Urinary bladder (tissue), 4 donors: ENCODE measurements around the gene DCUN1D3. TPM values are rescaled to one million over a fixed set of nuclear protein-coding genes. Genes with fewer than 3 reads are reported as not detected.

Experiments used
- DNase-seq: peaks from one replicate; pipeline ENCODE4 v3.0.0-alpha.2; 2015; ENCODE audit errors: extremely low spot score
- H3K27ac ChIP-seq: one replicate; pipeline ENCODE4 v1.5.1; 2013; ENCODE audit warnings: low read depth, mild to moderate bottlenecking, moderate library complexity
- H3K36me3 ChIP-seq: one replicate; pipeline ENCODE4 v1.6.1; 2013; ENCODE audit warnings: mild to moderate bottlenecking, moderate library complexity; ENCODE audit not compliant: insufficient read depth
- H3K4me1 ChIP-seq: one replicate; pipeline ENCODE4 v1.6.1; 2013; ENCODE audit warnings: mild to moderate bottlenecking, moderate library complexity; ENCODE audit not compliant: insufficient read depth
- H3K4me3 ChIP-seq: one replicate; pipeline ENCODE4 v1.5.1; 2013; ENCODE audit warnings: low read depth, low read length
- WGBS: extraction: QIAGEN DNeasy Blood & Tissue Kit; methylation state at CpG from one replicate; pipeline ENCODE4 v1.1.7; 2013; 5-methylcytosine and 5-hydroxymethylcytosine counted together
- polyA plus RNA-seq: library from polyadenylated mRNA; stranded (reverse); fragments of 200-250 nt; gene quantifications from one replicate; pipeline ENCODE4 v1.2.3, GENCODE V29; 2013
- total RNA-seq: library from RNA; depleted of rRNA; stranded (reverse); fragments of >200 nt; gene quantifications from one replicate; pipeline ENCODE4 v1.2.3, GENCODE V29; 2014
- donor health status: healthy with polysubstance abuse.
- donor health status: healthy.

The DCUN1D3 gene
- total and polyA plus RNA-seq, 2 donors: 6.8 to 13.0 TPM

DNA sequence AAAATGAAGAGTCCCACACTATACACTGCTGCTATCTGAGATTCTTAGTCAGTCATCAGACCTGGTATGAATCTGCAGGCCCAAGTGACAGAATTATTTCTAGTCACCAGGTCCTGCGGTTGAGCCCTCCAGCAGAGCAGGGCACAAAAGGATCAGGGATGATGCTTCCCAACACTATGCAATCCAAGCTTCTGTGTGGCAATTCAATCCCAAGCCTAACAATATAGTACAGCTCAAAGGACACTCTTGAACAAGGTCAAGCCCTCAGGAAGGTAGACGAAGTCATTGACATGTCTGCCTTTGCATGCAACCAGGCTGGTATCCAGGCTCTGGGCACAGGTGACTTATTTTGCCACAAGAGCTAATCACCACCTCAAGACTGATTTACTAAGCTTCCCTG is 5.8 kb downstream of the DCUN1D3 start:
- Histone ChIP-seq H3K36me3 (no peaks in the 10 kb centered on the region), H3K4me3 (no peak overlapping the region), H3K4me1 (no peaks in the 10 kb centered on the region), H3K27ac (no peak overlapping the region)
- WGBS: 90% methylated on average over 2 of the region's 2 CpGs
- no peak for DNase-seq

GRCh38 chr16:20889625-20890275 is 10.4 kb downstream of the DCUN1D3 start:
- WGBS: 83% methylated on average over 4 of the region's 4 CpGs
- no peak for DNase-seq
- Histone ChIP-seq H3K27ac (no peak overlapping the region), H3K36me3 (no peaks in the 10 kb centered on the region), H3K4me3 (no peak overlapping the region), H3K4me1 (no peaks in the 10 kb centered on the region)

GRCh38 chr16:20887207-20887606 is 13.0 kb downstream of the DCUN1D3 start:
- WGBS: 94% methylated on average over 1 of the region's 1 CpG
- no peak overlapping the region for H3K4me3 ChIP-seq
- H3K27ac ChIP-seq: no peak overlapping the region
- H3K36me3 ChIP-seq: no peaks in the 10 kb centered on the region
- DNase-seq: no peak
- no peaks in the 10 kb centered on the region for H3K4me1 ChIP-seq

DNA sequence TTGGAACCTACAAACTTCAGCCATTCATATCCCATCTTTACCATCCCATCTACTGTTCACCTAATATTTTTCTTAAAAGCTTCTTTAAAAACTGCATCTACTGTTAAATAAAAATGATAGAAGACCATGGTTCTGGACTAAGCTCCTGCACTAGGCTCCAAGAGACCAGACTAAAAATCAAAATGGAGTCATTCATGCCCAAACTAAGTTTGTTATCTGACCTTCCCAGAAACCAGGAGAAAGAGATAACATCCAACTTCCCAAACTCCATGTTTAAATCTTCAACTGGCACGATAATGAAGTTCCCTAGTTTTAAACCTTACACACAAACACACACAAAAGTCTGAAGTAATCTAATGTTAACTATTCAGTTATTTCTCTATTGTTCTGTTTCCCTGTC is 13.8 kb downstream of the DCUN1D3 start:
- no peak overlapping the region for H3K4me3 ChIP-seq
- WGBS: 76% methylated on average over 1 of the region's 1 CpG
- H3K4me1 ChIP-seq: no peaks in the 10 kb centered on the region
- H3K36me3 ChIP-seq: no peaks in the 10 kb centered on the region
- no peak for DNase-seq
- H3K27ac ChIP-seq: no peak overlapping the region

- no peak for DNase-seq
- Histone ChIP-seq H3K4me3 (no peak overlapping the region), H3K36me3 (no peaks in the 10 kb centered on the region), H3K4me1 (peaks cover 2% of the 10 kb centered on the region), H3K27ac (peak overlapping the region; percentile 59)
- WGBS: 71% methylated on average over 1 of the region's 1 CpG
Observed at GRCh38 chr16:20884240-20884556, 16.0 kb downstream of the DCUN1D3 start.

GRCh38 chr16:20883554-20884239 is 16.5 kb downstream of the DCUN1D3 start:
- no peak for DNase-seq
- WGBS: 62% methylated on average over 5 of the region's 5 CpGs
- peak overlapping the region; percentile 59 for H3K27ac ChIP-seq
- no peaks in the 10 kb centered on the region for H3K36me3 ChIP-seq
- H3K4me3 ChIP-seq: no peak overlapping the region
- H3K4me1 ChIP-seq: peaks cover 3% of the 10 kb centered on the region

DNA sequence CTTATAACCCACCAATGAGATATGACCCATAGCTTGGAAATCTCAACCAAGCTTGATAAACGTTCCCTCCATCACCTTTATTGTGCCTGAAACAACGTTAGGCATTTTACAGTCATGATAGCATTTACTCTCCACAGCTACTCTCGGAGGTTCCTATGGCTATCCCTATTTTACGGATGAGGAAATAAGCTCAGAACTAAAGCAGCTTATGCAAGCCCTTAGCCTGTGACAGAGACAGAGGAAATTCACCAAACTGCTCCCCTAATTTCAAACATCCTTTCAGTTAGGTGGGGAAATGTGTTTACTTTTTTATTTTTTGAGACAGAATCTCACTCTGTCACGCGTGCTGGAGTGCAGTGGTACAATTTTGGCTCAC is 18.7 kb downstream of the DCUN1D3 start:
- Histone ChIP-seq H3K36me3 (no peaks in the 10 kb centered on the region), H3K4me1 (peaks cover 4% of the 10 kb centered on the region), H3K4me3 (no peak overlapping the region), H3K27ac (no peak overlapping the region)
- no peak for DNase-seq
- WGBS: 79% methylated on average over 6 of the region's 6 CpGs

- no peak overlapping the region for H3K4me3 ChIP-seq
- no peak for DNase-seq
- H3K27ac ChIP-seq: no peak overlapping the region
- peaks cover 4% of the 10 kb centered on the region for H3K4me1 ChIP-seq
- 63% methylated on average over 3 of the region's 3 CpGs for WGBS
- H3K36me3 ChIP-seq: no peaks in the 10 kb centered on the region
Observed at GRCh38 chr16:20880867-20881502, 19.2 kb downstream of the DCUN1D3 start.

DNA sequence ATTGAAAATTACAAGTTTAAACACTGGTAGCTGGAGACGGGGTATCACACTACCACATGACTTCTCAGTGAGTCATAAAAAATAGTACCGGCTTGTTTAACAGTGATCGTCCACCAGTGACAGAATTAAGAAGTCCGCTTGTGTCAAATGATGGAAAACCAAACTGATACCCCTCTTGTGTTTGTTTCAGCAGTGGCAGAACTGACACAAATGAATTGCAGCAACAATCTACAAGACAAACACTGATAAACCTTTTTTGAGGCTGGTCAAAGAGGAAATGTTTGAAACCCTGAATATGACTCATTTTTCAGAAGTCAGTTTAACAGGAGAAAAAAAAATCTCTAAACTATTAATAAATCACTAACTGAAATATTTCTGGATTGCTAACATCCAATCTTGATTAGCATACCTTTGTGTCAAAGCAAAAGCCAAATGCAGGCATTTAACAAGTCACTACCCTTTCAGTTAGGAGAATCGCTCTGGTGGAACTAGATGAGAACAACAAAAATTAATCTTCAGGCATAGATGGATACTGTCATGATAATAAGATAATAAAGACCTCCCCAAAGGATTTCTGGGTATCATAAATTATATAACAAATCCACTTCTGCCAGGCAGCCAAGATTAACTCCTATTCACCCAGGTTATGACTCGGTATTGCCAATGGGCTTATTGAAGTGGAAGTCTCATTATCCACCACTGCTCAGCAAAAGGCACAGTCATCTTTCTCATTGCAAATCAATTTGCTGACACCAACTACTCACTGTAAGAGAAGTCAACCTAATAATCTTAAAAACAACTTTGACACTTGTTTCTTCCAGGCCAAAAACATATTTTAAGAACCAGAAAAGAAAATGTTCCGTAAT is 20.8 kb downstream of the DCUN1D3 start:
- Histone ChIP-seq H3K36me3 (no peaks in the 10 kb centered on the region), H3K27ac (no peak overlapping the region), H3K4me1 (peaks cover 8% of the 10 kb centered on the region), H3K4me3 (no peak overlapping the region)
- WGBS: 31% methylated on average over 7 of the region's 7 CpGs
- no peak for DNase-seq

DNA sequence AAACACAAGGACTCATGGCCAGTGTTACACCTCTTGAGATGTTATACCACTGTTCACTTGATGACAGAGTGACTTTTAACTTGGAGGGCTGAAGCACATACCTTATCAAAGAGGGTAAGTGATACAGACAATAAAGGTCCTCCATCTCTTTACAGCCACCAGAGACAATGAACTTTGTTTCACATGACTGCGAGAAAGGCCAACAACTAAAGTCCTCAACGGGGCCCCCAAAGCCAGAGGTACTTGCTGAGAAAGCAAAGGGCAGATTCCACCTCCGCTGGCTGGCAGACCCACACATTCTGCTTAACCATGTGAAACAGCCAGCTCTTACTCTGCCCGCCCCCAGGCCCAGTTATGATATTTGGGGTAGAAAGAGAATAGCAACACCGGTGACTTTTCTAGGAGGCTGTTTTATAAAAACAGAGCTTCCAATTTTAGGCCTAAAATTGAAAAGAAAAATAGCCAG is 21.4 kb downstream of the DCUN1D3 start:
- H3K4me3 ChIP-seq: no peak overlapping the region
- peak overlapping the region; percentile 48 for H3K27ac ChIP-seq
- 69% methylated on average over 5 of the region's 5 CpGs for WGBS
- peaks cover 8% of the 10 kb centered on the region for H3K4me1 ChIP-seq
- H3K36me3 ChIP-seq: no peaks in the 10 kb centered on the region
- DNase-seq: no peak

- H3K4me1 ChIP-seq: peaks cover 7% of the 10 kb centered on the region
- no peak for DNase-seq
- no peaks in the 10 kb centered on the region for H3K36me3 ChIP-seq
- H3K4me3 ChIP-seq: no peak overlapping the region
- no peak overlapping the region for H3K27ac ChIP-seq
- 79% methylated on average over 1 of the region's 1 CpG for WGBS
Observed at GRCh38 chr16:20875355-20875650, 24.9 kb downstream of the DCUN1D3 start.

DNA sequence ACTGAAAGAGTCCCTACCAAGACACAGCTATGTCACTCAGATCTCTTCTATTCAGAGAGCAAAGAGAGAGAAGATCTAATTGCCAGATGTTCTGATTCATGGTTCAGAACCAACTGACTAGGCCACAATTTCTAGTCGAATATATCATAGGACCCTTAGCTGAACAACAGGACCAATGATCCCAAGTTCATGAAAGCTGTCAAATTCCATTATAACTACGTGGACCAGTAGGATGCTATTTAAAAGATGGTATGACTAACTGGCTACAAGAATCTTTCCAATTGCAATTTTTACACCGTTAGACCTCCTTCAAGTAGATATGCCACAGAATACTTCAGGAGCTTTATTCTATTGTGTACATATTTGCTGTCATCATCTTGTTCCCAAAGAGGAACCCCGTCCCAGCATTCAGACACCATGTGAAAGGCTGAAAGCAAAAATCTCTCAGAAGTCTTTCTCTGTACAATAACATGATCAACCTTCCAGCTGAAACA is 26.0 kb downstream of the DCUN1D3 start:
- no peaks in the 10 kb centered on the region for H3K36me3 ChIP-seq
- H3K4me3 ChIP-seq: no peak overlapping the region
- no peak for DNase-seq
- WGBS: 81% methylated on average over 4 of the region's 4 CpGs
- H3K4me1 ChIP-seq: peaks cover 7% of the 10 kb centered on the region
- H3K27ac ChIP-seq: no peak overlapping the region

DNA sequence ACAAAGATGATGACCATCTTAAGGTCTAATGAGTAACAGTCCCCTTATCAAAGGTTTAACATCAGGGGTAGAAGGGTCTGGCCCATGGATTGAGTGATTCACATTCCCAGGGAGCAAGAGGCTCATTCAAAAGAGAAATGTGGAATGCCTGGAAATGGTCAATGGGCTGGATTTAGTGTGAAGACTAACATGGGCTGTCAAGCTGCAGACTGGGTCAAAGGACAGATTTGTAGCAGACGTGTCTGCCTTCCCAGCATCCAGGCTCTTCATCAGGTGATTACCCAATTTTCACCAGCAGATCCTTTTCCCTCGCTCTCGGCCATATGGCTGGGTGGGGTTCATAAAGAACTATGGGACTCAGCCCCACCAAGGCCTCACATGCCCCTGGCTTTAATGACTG is 26.8 kb downstream of the DCUN1D3 start:
- Histone ChIP-seq H3K27ac (no peak overlapping the region), H3K4me1 (peaks cover 5% of the 10 kb centered on the region)

More for the DNA sequence above, 26.8 kb downstream of the DCUN1D3 start:
- WGBS: 93% methylated on average over 3 of the region's 3 CpGs
- H3K36me3 ChIP-seq: no peaks in the 10 kb centered on the region
- no peak overlapping the region for H3K4me3 ChIP-seq
- DNase-seq: no peak
